ENCODE results near the gene ST6GALNAC6.

Gene ST6GALNAC6

DNA sequence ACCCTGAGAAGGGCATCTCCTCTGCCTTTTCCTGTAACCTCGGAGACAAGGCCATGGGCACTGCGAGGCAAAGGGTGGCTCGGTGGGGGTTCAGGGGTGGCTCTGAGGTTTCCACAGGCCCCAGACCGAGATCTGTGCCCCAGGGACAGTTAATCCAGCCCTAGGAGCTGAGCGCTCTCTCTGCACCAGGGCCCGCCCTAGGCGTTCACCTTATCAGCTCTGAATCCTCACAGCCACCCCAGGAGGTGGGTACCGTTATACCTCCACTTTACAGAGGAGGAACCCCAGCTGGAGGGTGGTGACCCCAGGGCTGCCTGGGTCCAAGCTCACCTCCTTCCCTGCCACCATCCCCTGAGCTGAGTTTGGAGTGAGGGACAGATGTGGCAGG, 42.7 kb downstream of the ST6GALNAC6 start:
- TF ChIP-seq JUND (IDR thresholded peaks at IDR 0.05; ENCODE audit: low read depth) = no peak
- in situ Hi-C loops (cut with HindIII; ENCODE audit: low pct_unique_long_range_greater_than_20kb, low sequenced_read_pairs) = no loop called here
- no peak for DNase-seq (ENCODE audit: low read depth in 1 of 2, low spot score in 1 of 2)

DNA sequence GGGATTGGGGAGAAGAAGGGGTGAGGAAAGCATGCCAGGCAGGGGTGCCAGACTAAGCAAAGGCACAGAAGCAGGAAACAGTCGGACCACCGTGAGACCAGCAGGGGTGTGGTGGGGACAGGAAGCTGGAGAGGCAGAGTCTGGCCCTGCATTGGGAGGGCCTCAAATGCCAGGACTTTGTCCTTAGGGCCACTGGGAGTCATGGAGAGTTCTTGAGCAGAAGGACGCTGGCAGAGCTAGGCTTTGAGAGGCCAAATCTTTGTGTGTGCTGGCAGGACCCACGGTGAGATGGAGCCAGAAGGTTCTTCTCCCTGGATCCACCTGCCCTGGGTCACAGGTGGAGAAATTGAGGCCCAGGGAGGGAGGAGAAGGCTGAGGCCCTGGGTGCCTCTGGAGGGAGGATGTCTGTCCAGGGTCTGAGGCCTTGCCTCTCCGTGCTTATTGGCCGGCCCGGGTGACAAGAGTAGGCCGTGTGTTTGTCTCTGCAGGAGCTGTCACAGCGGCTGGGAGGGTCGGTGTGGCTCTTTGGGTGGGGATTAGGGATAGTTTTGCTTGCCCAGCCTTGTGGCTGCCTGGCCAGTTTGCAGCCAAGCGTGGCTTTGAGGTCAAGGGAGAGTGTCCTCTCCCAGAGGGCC, 43.2 kb downstream of the ST6GALNAC6 start:
- in situ Hi-C loops (cut with HindIII; ENCODE audit: low pct_unique_long_range_greater_than_20kb, low sequenced_read_pairs) = no loop called here
- no peak for TF ChIP-seq JUND (IDR thresholded peaks at IDR 0.05; ENCODE audit: low read depth)
- no peak for DNase-seq (ENCODE audit: low read depth in 1 of 2, low spot score in 1 of 2)

GRCh38 chr9:127855522-127855921, 43.9 kb downstream of the ST6GALNAC6 start:
- DNase-seq (ENCODE audit: low read depth in 1 of 2, low spot score in 1 of 2) = no peak
- in situ Hi-C loops (cut with HindIII; ENCODE audit: low pct_unique_long_range_greater_than_20kb, low sequenced_read_pairs) = no loop called here
- TF ChIP-seq JUND (IDR thresholded peaks at IDR 0.05; ENCODE audit: low read depth) = no peak

DNA sequence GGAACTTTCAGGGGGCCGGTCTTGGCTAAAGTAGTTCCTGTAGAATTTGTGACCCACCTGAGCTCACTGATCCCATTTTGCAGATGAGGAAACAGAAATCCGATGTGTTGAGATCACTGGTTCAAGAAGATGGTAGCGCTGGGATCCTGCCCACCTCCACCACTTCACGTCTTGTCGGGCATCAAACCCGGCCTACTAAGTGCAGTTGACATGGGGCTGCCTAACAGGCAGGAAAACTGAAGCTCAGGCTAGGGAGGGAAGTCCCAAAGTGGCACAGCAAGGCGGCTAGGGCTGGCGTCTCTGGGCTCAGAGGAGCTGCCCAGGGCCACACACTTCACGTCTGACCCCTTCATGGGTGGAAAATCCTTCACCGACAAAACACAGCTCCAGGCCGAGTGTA, 44.4 kb downstream of the ST6GALNAC6 start:
- no peak for TF ChIP-seq JUND (IDR thresholded peaks at IDR 0.05; ENCODE audit: low read depth)
- no peak for DNase-seq (ENCODE audit: low read depth in 1 of 2, low spot score in 1 of 2)
- in situ Hi-C loops (cut with HindIII; ENCODE audit: low pct_unique_long_range_greater_than_20kb, low sequenced_read_pairs) = no loop called here

GRCh38 chr9:127854184-127854806, 45.1 kb downstream of the ST6GALNAC6 start, which contains the start of gene ENG:
Gene ENG (minus strand): TSS chr9:127854658. CDS start chr9:127854355, 303 bp downstream.
- in situ Hi-C loops (cut with HindIII; ENCODE audit: low pct_unique_long_range_greater_than_20kb, low sequenced_read_pairs) = no loop called here
- DNase-seq (ENCODE audit: low read depth in 1 of 2, low spot score in 1 of 2) = peak; percentile 71 to 77
- TF ChIP-seq JUND (IDR thresholded peaks at IDR 0.05; ENCODE audit: low read depth) = no peak

GRCh38 chr9:127853312-127854183, 45.9 kb downstream of the ST6GALNAC6 start:
- in situ Hi-C loops (cut with HindIII; ENCODE audit: low pct_unique_long_range_greater_than_20kb, low sequenced_read_pairs) = no loop called here
- TF ChIP-seq JUND (IDR thresholded peaks at IDR 0.05; ENCODE audit: low read depth) = no peak
- no peak for DNase-seq (ENCODE audit: low read depth in 1 of 2, low spot score in 1 of 2)

- in situ Hi-C loops (cut with HindIII; ENCODE audit: low pct_unique_long_range_greater_than_20kb, low sequenced_read_pairs) = no loop called here
- TF ChIP-seq JUND (IDR thresholded peaks at IDR 0.05; ENCODE audit: low read depth) = no peak
- DNase-seq (ENCODE audit: low read depth in 1 of 2, low spot score in 1 of 2) = no peak
Observed at GRCh38 chr9:127852829-127853228, 46.6 kb downstream of the ST6GALNAC6 start.

DNA sequence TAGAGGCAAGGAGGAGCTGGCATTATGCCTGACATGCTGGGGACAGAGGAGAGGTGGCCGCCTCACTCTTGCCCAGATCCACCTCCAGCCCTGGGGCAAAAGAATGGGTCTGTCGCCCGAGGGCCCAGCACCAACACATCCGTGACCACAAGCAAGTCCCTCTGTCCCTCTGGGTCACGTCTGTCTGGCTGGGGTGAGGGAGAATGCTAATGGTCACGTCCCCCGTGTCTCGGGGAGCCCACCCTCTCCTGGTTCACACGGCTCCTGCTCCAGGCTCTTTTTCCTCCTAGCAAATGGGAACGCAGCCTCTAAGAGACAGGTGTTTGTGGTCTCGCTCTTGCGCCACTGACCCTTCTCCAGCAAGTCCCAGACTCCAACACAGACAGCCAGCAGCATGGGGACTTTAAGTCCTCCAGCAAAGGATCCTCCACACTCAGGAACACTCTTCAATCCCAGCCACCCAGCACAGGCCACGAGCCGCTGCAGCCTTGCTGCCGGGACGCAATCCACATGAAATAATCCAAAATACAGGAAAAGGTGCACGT, 49.0 kb downstream of the ST6GALNAC6 start:
- no peak for TF ChIP-seq JUND (IDR thresholded peaks at IDR 0.05; ENCODE audit: low read depth)
- DNase-seq (ENCODE audit: low read depth in 1 of 2, low spot score in 1 of 2) = no peak
- in situ Hi-C loops (cut with HindIII; ENCODE audit: low pct_unique_long_range_greater_than_20kb, low sequenced_read_pairs) = no loop called here

DNA sequence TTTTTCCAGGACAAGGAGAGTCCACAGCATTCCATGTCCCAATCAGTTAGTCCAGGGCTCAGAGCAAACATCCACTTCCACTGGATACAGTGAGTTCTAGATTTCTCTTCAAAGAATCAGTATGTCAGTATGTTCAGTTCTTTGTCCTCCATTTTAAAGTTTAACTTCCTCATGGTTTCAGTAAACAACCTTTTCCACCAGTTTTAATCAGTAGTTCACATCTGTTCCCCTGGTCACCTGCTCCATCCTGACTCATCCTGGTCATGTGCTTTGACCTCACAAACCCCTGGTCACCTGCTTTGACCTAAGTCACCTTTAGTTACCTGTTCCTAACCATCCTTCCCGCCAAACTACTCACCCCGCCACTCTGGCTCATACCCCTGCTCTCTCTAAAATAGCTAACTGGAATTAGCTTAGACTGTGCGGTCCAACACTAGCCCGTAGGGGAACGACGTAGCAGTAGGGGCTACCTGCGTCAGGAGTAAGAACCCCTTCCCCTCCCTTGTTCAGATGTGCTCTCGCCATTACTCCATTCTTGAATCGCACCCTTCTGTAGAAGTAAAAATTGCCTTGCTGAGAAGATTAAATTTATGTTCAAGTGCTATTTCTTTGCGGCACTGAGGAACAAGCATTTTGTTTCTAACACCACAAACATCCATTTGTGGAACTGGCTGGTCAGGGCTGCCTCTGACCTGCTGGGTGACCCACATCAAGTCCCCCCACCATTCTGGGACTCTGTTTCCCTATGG, 50.5 kb downstream of the ST6GALNAC6 start:
- no peak for DNase-seq (ENCODE audit: low read depth in 1 of 2, low spot score in 1 of 2)
- in situ Hi-C loops (cut with HindIII; ENCODE audit: low pct_unique_long_range_greater_than_20kb, low sequenced_read_pairs) = no loop called here
- no peak for TF ChIP-seq JUND (IDR thresholded peaks at IDR 0.05; ENCODE audit: low read depth)

DNA sequence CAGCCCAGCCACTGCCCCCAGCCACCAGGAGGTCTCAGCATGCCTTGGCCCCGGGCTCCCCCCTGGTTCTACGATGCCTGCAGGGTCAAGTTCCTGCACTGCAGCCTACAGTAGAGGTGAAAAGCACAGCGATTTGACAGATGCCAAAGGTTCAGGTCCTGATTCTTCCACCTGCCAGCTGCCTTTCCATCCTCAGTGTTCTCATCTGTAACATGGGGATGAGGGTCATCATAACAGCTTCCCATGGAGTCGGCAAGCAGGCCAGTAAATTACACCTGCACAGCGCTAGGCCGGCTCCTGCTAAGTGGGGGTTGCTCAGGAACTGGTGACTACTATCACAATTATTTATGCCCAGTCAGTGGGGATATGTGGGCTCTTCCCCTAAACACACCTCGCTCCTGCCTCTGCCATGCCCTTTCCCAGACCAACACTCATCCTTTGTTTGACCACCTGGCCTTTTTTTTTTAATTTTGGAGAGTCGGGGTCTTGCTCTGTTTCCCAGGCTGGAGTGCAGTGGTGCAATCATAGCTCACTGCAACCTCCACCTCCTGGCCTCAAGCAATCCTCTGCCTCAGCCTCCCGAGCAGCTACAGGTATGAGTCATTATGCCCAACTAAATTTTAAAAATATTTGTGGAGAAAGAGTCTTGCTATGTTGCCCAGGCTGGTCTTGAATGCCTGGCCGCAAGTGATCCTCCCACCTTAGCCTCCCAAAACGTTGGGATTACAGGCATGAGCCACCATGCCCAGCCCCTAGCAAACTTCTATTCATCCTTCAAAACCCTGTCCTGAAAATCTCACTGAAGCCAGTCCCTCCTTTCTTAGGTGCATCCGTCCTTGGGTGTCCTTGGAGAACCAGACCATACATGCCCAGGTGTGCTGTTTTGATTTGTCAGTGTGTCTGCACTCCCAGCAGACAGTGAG, 51.3 kb downstream of the ST6GALNAC6 start:
- TF ChIP-seq JUND (IDR thresholded peaks at IDR 0.05; ENCODE audit: low read depth) = no peak
- in situ Hi-C loops (cut with HindIII; ENCODE audit: low pct_unique_long_range_greater_than_20kb, low sequenced_read_pairs) = no loop called here

DNA sequence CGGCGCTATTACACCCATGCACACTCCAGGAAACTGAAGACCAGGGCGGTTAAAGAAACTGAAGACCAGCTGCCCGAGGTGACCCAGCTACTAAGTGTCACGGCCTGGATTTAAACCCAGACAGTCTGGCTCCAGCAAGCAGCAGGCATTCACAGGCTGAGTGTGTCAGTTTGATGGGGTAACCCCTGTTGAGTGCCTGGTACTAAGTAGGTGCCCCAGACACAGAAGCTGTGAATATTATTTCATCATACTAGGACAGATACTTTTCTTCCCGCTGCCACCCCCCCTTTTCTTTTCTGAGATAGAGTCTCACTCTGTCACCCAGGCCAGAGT, 52.3 kb downstream of the ST6GALNAC6 start:
- TF ChIP-seq JUND (IDR thresholded peaks at IDR 0.05; ENCODE audit: low read depth) = no peak
- DNase-seq (ENCODE audit: low read depth in 1 of 2, low spot score in 1 of 2) = no peak
- in situ Hi-C loops (cut with HindIII; ENCODE audit: low pct_unique_long_range_greater_than_20kb, low sequenced_read_pairs) = no loop called here

More for the DNA sequence above, 51.3 kb downstream of the ST6GALNAC6 start:
- DNase-seq (ENCODE audit: low read depth in 1 of 2, low spot score in 1 of 2) = no peak
